K562 (cell line): ENCODE data around the gene C7orf57. TPM values are rescaled to one million over a fixed set of nuclear protein-coding genes. Genes with fewer than 3 reads are reported as not detected.
A peak's percentile ranks its signal among the peaks of the same experiment; 100 is the strongest.

ENCODE experiments used
- ADNP ChIP-seq: fragments of 200-800 bp; sonication (Bioruptor generic); IDR thresholded peaks from 2 replicates; pipeline ENCODE4 v1.6.1; 2016; ENCODE audit warnings: missing genetic modification characterization, missing compliant biosample characterization
- E2F6 ChIP-seq, 2 experiments: IDR thresholded peaks; 2 replicates each; pipeline ENCODE4 v1.6.1; 2011; ENCODE audit warnings: borderline replicate concordance in 1 of 2, control low read depth in 1 of 2, low read depth in 1 of 2, low read length in 1 of 2, mild to moderate bottlenecking in 1 of 2, mixed read lengths in 1 of 2, moderate library complexity in 1 of 2; ENCODE audit not compliant: insufficient read depth in 1 of 2, insufficient read length in 1 of 2, poor library complexity in 1 of 2, severe bottlenecking in 1 of 2; ENCODE audit errors: extremely low read depth in 1 of 2
- MAZ ChIP-seq, 2 experiments: fragments of 450-650 bp in 1 of 2; sonication (generic) in 1 of 2; formaldehyde crosslinking; IDR thresholded peaks in 1 of 2; conservative IDR thresholded peaks in 1 of 2; 2 replicates each; pipeline versions ENCODE4 v1.4.0 to v1.5.0; 2020; ENCODE audit warnings: mild to moderate bottlenecking in 1 of 2, missing genetic modification reagents in 1 of 2
- ZKSCAN3 ChIP-seq: fragments of 250-450 bp; sonication (Bioruptor Pico); IDR thresholded peaks from 2 replicates; pipeline ENCODE4 v1.4.0; 2020
- polyA plus RNA-seq, 8 experiments: library from polyadenylated mRNA; depleted of rRNA in 4 of 8; stranded (reverse) in 5 of 8; unstranded in 3 of 8; fragments of >200 nt; fragmentation: Nextera tagmentation in 2 of 8; fragmentation: Illumina TruSeq in 1 of 8; extraction: Ambion mirVana in 2 of 8; extraction: Trizol in 1 of 8; gene quantifications; 2 replicates each; pipeline versions ENCODE4 v1.2.1 to v1.2.3, GENCODE V29; 2011 to 2014; ENCODE audit warnings: inconsistent platforms in 1 of 8, missing spikeins in 1 of 8
- total RNA-seq, 7 experiments: library from RNA; depleted of rRNA in 6 of 7; stranded (reverse); fragments of >200 nt in 6 of 7; fragmentation: Illumina TruSeq in 2 of 7; extraction: Trizol in 2 of 7; gene quantifications; 2 replicates each; pipeline versions ENCODE4 v1.2.1 to v1.2.3, GENCODE V29; 2011 to 2021; ENCODE audit warnings: low replicate concordance in 1 of 7
- TF ChIP-seq, protein P1 (sequence below): fragments of 450-650 bp; IDR thresholded peaks from 2 replicates; pipeline ENCODE4 v1.6.1; 2016; ENCODE audit warnings: mild to moderate bottlenecking, moderate library complexity

The C7orf57 gene
- total and polyA plus RNA-seq, 9 of the 15 experiments (the other 6 are each of a cell fraction or from before 2014, with no cell fraction given): not detected

DNA sequence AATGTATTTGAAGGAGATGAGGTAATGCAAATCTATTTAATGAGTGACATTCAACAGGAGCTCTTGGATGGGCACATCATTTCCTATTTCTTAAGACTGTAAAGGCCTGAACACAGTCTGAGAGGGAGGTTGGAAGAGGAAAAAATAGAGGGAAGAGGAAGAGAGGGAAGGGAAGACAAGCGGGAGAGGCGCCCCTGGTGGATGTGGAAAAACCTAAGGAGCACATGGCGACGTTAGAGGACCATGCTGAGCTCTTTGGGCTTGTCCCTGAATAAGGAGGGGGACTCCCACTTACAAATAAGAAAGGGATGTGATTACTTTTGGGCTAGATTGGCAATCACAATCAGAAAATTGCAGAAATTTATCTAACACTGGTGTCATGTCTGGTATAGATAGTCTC, 26.1 kb upstream of the C7orf57 start (continued):
- TF ChIP-seq, protein P1, sequence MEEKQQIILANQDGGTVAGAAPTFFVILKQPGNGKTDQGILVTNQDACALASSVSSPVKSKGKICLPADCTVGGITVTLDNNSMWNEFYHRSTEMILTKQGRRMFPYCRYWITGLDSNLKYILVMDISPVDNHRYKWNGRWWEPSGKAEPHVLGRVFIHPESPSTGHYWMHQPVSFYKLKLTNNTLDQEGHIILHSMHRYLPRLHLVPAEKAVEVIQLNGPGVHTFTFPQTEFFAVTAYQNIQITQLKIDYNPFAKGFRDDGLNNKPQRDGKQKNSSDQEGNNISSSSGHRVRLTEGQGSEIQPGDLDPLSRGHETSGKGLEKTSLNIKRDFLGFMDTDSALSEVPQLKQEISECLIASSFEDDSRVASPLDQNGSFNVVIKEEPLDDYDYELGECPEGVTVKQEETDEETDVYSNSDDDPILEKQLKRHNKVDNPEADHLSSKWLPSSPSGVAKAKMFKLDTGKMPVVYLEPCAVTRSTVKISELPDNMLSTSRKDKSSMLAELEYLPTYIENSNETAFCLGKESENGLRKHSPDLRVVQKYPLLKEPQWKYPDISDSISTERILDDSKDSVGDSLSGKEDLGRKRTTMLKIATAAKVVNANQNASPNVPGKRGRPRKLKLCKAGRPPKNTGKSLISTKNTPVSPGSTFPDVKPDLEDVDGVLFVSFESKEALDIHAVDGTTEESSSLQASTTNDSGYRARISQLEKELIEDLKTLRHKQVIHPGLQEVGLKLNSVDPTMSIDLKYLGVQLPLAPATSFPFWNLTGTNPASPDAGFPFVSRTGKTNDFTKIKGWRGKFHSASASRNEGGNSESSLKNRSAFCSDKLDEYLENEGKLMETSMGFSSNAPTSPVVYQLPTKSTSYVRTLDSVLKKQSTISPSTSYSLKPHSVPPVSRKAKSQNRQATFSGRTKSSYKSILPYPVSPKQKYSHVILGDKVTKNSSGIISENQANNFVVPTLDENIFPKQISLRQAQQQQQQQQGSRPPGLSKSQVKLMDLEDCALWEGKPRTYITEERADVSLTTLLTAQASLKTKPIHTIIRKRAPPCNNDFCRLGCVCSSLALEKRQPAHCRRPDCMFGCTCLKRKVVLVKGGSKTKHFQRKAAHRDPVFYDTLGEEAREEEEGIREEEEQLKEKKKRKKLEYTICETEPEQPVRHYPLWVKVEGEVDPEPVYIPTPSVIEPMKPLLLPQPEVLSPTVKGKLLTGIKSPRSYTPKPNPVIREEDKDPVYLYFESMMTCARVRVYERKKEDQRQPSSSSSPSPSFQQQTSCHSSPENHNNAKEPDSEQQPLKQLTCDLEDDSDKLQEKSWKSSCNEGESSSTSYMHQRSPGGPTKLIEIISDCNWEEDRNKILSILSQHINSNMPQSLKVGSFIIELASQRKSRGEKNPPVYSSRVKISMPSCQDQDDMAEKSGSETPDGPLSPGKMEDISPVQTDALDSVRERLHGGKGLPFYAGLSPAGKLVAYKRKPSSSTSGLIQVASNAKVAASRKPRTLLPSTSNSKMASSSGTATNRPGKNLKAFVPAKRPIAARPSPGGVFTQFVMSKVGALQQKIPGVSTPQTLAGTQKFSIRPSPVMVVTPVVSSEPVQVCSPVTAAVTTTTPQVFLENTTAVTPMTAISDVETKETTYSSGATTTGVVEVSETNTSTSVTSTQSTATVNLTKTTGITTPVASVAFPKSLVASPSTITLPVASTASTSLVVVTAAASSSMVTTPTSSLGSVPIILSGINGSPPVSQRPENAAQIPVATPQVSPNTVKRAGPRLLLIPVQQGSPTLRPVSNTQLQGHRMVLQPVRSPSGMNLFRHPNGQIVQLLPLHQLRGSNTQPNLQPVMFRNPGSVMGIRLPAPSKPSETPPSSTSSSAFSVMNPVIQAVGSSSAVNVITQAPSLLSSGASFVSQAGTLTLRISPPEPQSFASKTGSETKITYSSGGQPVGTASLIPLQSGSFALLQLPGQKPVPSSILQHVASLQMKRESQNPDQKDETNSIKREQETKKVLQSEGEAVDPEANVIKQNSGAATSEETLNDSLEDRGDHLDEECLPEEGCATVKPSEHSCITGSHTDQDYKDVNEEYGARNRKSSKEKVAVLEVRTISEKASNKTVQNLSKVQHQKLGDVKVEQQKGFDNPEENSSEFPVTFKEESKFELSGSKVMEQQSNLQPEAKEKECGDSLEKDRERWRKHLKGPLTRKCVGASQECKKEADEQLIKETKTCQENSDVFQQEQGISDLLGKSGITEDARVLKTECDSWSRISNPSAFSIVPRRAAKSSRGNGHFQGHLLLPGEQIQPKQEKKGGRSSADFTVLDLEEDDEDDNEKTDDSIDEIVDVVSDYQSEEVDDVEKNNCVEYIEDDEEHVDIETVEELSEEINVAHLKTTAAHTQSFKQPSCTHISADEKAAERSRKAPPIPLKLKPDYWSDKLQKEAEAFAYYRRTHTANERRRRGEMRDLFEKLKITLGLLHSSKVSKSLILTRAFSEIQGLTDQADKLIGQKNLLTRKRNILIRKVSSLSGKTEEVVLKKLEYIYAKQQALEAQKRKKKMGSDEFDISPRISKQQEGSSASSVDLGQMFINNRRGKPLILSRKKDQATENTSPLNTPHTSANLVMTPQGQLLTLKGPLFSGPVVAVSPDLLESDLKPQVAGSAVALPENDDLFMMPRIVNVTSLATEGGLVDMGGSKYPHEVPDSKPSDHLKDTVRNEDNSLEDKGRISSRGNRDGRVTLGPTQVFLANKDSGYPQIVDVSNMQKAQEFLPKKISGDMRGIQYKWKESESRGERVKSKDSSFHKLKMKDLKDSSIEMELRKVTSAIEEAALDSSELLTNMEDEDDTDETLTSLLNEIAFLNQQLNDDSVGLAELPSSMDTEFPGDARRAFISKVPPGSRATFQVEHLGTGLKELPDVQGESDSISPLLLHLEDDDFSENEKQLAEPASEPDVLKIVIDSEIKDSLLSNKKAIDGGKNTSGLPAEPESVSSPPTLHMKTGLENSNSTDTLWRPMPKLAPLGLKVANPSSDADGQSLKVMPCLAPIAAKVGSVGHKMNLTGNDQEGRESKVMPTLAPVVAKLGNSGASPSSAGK: peak; percentile 41
- TF ChIP-seq ZKSCAN3 (CRISPR knock-in tag): no peak
- no peak for TF ChIP-seq ADNP (tag)
- TF ChIP-seq E2F6 (IDR thresholded peaks at IDR 0.05; ENCODE audit: borderline replicate concordance in 1 of 2, extremely low read depth in 1 of 2, insufficient read depth in 1 of 2, insufficient read length in 1 of 2, low read depth in 1 of 2, low read length in 1 of 2, poor library complexity in 1 of 2, severe bottlenecking in 1 of 2): peak in 1 of 2 experiments; percentile 70
- TF ChIP-seq MAZ (CRISPR knock-in tag; conservative IDR thresholded peaks at IDR 0.05 in 1 of 2, IDR thresholded peaks at IDR 0.05 in 1 of 2): no peak
